ENCODE data around the gene CLRN3. TPM values are rescaled to one million over a fixed set of nuclear protein-coding genes. Genes with fewer than 3 reads are reported as not detected.
A peak's percentile ranks its signal among the peaks of the same experiment; 100 is the strongest.

CLRN3 gene
- total and polyA plus RNA-seq, 2 donors (not counting 1 experiment from before 2014, with no cell fraction given): not detected

DNA sequence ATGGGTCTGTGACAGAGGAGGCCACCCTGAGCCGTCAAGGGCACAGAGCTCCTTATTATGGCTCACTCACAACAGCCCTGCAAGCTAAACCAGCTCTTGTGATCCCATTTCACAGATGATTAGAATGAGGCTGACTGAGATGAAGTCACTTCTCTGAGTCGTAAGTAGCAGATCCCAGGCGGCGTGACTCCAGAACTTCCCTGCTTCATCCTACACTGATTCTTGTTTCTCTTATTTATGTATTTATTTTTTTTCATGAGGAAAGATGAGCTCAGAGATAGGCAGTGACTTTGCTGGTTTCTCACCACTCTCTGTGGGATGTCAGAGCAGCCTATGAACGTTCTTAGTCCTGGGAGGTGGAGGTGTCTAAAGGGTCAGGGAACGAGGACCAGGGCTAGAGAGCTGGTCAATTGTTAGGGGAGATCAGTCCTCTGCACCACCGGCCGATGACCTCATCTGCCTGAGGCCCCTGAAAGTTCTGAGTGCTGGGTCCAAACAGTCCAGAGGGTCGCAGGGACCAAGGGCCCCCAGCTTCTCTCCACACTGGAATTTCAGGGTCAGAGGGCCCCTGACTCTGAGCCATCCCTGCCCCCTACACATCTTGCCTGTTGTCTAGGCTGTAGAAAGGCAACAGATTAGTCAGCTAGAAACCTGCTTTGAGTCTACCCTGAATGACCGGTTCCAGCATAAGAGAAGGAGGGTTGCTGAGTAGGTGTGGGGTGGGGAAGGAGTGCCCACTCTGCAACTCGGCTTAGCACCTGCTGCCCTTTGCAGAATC, 17.9 kb downstream of the CLRN3 start:
- Histone ChIP-seq H3K27me3 (ENCODE audit: control insufficient read depth, insufficient read depth, low read length) (no peaks in the 10 kb centered on the region), H4K20me1 (ENCODE audit: control insufficient read depth, extremely low read depth, insufficient read depth, low read length) (no peaks in the 10 kb centered on the region), H3K4me3 (replicated peaks in 1 of 4; ENCODE audit: control extremely low read depth in 1 of 4, insufficient read depth in 1 of 4, low read depth in 3 of 4, low read length in 4 of 4) (no peak overlapping the region), H3K27ac (ENCODE audit: insufficient read depth, low read length) (no peak overlapping the region), H3K9me3 (ENCODE audit: control insufficient read depth, insufficient read depth, low read depth, low read length) (no peaks in the 10 kb centered on the region), H3K36me3 (ENCODE audit: control insufficient read depth, insufficient read depth, low read length) (no peaks in the 10 kb centered on the region), H3K79me2 (ENCODE audit: control insufficient read depth, insufficient read depth, low read length) (no peaks in the 10 kb centered on the region), H3K9ac (ENCODE audit: insufficient read depth, low read length) (no peak overlapping the region), H2AFZ (ENCODE audit: low read length) (no peak overlapping the region), H3K4me2 (ENCODE audit: extremely low read depth, insufficient read depth, low read length) (no peak overlapping the region), H3K4me1 (ENCODE audit: control insufficient read depth, extremely low read depth, insufficient read depth, low read length) (no peaks in the 10 kb centered on the region)
- no peak for DNase-seq (ENCODE audit: low read depth in 2 of 2)
- TF ChIP-seq, protein P1, sequence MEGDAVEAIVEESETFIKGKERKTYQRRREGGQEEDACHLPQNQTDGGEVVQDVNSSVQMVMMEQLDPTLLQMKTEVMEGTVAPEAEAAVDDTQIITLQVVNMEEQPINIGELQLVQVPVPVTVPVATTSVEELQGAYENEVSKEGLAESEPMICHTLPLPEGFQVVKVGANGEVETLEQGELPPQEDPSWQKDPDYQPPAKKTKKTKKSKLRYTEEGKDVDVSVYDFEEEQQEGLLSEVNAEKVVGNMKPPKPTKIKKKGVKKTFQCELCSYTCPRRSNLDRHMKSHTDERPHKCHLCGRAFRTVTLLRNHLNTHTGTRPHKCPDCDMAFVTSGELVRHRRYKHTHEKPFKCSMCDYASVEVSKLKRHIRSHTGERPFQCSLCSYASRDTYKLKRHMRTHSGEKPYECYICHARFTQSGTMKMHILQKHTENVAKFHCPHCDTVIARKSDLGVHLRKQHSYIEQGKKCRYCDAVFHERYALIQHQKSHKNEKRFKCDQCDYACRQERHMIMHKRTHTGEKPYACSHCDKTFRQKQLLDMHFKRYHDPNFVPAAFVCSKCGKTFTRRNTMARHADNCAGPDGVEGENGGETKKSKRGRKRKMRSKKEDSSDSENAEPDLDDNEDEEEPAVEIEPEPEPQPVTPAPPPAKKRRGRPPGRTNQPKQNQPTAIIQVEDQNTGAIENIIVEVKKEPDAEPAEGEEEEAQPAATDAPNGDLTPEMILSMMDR (conservative IDR thresholded peaks at IDR 0.05 in 1 of 2, IDR thresholded peaks at IDR 0.05 in 1 of 2; ENCODE audit: low read depth in 1 of 2, low read length in 2 of 2): no peak
- TF ChIP-seq EZH2 (IDR thresholded peaks at IDR 0.05; ENCODE audit: low read length, missing control alignments): no peak

- Histone ChIP-seq H2AFZ (ENCODE audit: low read length) (no peak overlapping the region), H3K4me2 (ENCODE audit: extremely low read depth, insufficient read depth, low read length) (no peak overlapping the region), H3K9ac (ENCODE audit: insufficient read depth, low read length) (no peak overlapping the region), H3K4me3 (replicated peaks in 1 of 4; ENCODE audit: control extremely low read depth in 1 of 4, insufficient read depth in 1 of 4, low read depth in 3 of 4, low read length in 4 of 4) (no peak overlapping the region), H3K9me3 (ENCODE audit: control insufficient read depth, insufficient read depth, low read depth, low read length) (no peaks in the 10 kb centered on the region), H3K36me3 (ENCODE audit: control insufficient read depth, insufficient read depth, low read length) (no peaks in the 10 kb centered on the region), H4K20me1 (ENCODE audit: control insufficient read depth, extremely low read depth, insufficient read depth, low read length) (no peaks in the 10 kb centered on the region), H3K27me3 (ENCODE audit: control insufficient read depth, insufficient read depth, low read length) (no peaks in the 10 kb centered on the region), H3K79me2 (ENCODE audit: control insufficient read depth, insufficient read depth, low read length) (no peaks in the 10 kb centered on the region), H3K4me1 (ENCODE audit: control insufficient read depth, extremely low read depth, insufficient read depth, low read length) (no peaks in the 10 kb centered on the region), H3K27ac (ENCODE audit: insufficient read depth, low read length) (no peak overlapping the region)
- DNase-seq (ENCODE audit: low read depth in 2 of 2): no peak
- no peak for TF ChIP-seq EZH2 (IDR thresholded peaks at IDR 0.05; ENCODE audit: low read length, missing control alignments)
Measured at GRCh38 chr10:127873901-127874470, 18.8 kb downstream of the CLRN3 start.

- H3K9ac ChIP-seq (ENCODE audit: insufficient read depth, low read length): no peak overlapping the region
- H3K36me3 ChIP-seq (ENCODE audit: control insufficient read depth, insufficient read depth, low read length): no peaks in the 10 kb centered on the region
- no peak overlapping the region for H2AFZ ChIP-seq (ENCODE audit: low read length)
- H3K27me3 ChIP-seq (ENCODE audit: control insufficient read depth, insufficient read depth, low read length): no peaks in the 10 kb centered on the region
- no peaks in the 10 kb centered on the region for H3K9me3 ChIP-seq (ENCODE audit: control insufficient read depth, insufficient read depth, low read depth, low read length)
- no peak overlapping the region for H3K4me3 ChIP-seq (replicated peaks in 1 of 4; ENCODE audit: control extremely low read depth in 1 of 4, insufficient read depth in 1 of 4, low read depth in 3 of 4, low read length in 4 of 4)
- DNase-seq (ENCODE audit: low read depth in 2 of 2): peak in 1 of 2 donors; percentile 4
- H3K4me1 ChIP-seq (ENCODE audit: control insufficient read depth, extremely low read depth, insufficient read depth, low read length): no peaks in the 10 kb centered on the region
- no peaks in the 10 kb centered on the region for H3K79me2 ChIP-seq (ENCODE audit: control insufficient read depth, insufficient read depth, low read length)
- no peaks in the 10 kb centered on the region for H4K20me1 ChIP-seq (ENCODE audit: control insufficient read depth, extremely low read depth, insufficient read depth, low read length)
- H3K4me2 ChIP-seq (ENCODE audit: extremely low read depth, insufficient read depth, low read length): no peak overlapping the region
- TF ChIP-seq EZH2 (IDR thresholded peaks at IDR 0.05; ENCODE audit: low read length, missing control alignments): no peak
- TF ChIP-seq, protein P1 (conservative IDR thresholded peaks at IDR 0.05 in 1 of 2, IDR thresholded peaks at IDR 0.05 in 1 of 2; ENCODE audit: low read depth in 1 of 2, low read length in 2 of 2): no peak
- no peak overlapping the region for H3K27ac ChIP-seq (ENCODE audit: insufficient read depth, low read length)
Measured at GRCh38 chr10:127872871-127873600, 19.7 kb downstream of the CLRN3 start.
